WI38 (cell line): ENCODE data around the gene ERMN.

Experiments
- H3K4me3 ChIP-seq: 2 replicates; pipeline ENCODE4 v1.5.1; 2011; ENCODE audit warnings: low read depth, mild to moderate bottlenecking, control low read depth, low read length
- TF ChIP-seq, protein P1 (sequence below): IDR thresholded peaks from 2 replicates; pipeline ENCODE4 v1.5.1; 2012; ENCODE audit warnings: low read depth, mild to moderate bottlenecking, control low read depth, low read length

The ERMN gene

GRCh38 chr2:157271590-157272203, 53.9 kb downstream of the ERMN start:
- TF ChIP-seq, protein P1, sequence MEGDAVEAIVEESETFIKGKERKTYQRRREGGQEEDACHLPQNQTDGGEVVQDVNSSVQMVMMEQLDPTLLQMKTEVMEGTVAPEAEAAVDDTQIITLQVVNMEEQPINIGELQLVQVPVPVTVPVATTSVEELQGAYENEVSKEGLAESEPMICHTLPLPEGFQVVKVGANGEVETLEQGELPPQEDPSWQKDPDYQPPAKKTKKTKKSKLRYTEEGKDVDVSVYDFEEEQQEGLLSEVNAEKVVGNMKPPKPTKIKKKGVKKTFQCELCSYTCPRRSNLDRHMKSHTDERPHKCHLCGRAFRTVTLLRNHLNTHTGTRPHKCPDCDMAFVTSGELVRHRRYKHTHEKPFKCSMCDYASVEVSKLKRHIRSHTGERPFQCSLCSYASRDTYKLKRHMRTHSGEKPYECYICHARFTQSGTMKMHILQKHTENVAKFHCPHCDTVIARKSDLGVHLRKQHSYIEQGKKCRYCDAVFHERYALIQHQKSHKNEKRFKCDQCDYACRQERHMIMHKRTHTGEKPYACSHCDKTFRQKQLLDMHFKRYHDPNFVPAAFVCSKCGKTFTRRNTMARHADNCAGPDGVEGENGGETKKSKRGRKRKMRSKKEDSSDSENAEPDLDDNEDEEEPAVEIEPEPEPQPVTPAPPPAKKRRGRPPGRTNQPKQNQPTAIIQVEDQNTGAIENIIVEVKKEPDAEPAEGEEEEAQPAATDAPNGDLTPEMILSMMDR: no peak

GRCh38 chr2:157269922-157270321, 55.7 kb downstream of the ERMN start:
- no peak overlapping the region for H3K4me3 ChIP-seq
- TF ChIP-seq, protein P1: no peak

More at GRCh38 chr2:157271590-157272203, 53.9 kb downstream of the ERMN start:
- no peak overlapping the region for H3K4me3 ChIP-seq

DNA sequence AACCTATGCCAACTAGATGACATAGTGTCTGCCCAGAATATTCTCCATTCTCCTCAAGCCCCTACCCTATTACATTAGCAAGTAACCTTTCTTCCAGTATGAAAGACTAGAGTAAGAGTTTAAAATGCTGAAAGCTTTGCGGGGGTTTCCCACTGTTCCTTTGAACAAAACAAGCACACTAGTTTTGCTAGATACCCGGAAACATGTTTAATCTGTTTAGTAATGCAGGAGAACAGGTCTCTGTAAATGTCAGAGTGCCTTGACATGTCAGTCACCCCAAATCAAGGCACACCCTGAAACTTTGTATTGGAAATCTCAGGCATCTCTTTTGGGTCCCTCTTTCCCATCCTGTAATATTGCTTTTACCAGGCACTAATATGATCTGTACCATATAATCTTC, 56.6 kb downstream of the ERMN start:
- H3K4me3 ChIP-seq: no peak overlapping the region
- TF ChIP-seq, protein P1: no peak
